ENCODE measurements around the gene FNDC3B. TPM values are rescaled to one million over a fixed set of nuclear protein-coding genes. Genes with fewer than 3 reads are reported as not detected.

The FNDC3B gene
- total RNA-seq, 1 donor from 2014 or later = 9.3 TPM

DNA sequence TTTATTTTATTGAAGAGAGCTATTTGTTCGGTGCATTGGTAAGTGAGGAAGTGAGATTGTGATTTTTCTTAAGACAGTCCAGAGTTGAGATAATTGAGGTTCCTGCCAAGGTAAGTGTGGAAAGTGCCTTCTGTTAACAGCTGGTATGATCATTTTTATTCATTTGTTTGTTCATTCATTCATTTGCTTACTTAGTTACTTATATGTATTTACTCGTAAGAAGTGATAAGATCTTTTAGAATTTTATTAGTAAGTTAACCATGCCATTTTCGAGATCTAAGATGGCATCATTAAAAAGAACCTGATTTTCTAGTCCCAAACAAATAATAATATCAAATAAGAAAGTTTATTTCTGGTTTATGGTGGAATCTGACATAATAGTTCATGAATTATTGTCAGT lies 258.9 kb downstream of the FNDC3B start:
- Mint-ChIP-seq H3K9me3 (peaks cover 5% of the 10 kb centered on the region), H3K4me1 (no peaks in the 10 kb centered on the region), H3K4me3 (no peak overlapping the region), H3K27me3 (no peaks in the 10 kb centered on the region), H3K27ac (no peak overlapping the region), H3K36me3 (ENCODE audit: low read depth) (no peaks in the 10 kb centered on the region)
- intact Hi-C loops (cut with micrococcal nuclease) = no loop called here
- POLR2A ChIA-PET = no interaction called here
- TF ChIP-seq, protein P1, sequence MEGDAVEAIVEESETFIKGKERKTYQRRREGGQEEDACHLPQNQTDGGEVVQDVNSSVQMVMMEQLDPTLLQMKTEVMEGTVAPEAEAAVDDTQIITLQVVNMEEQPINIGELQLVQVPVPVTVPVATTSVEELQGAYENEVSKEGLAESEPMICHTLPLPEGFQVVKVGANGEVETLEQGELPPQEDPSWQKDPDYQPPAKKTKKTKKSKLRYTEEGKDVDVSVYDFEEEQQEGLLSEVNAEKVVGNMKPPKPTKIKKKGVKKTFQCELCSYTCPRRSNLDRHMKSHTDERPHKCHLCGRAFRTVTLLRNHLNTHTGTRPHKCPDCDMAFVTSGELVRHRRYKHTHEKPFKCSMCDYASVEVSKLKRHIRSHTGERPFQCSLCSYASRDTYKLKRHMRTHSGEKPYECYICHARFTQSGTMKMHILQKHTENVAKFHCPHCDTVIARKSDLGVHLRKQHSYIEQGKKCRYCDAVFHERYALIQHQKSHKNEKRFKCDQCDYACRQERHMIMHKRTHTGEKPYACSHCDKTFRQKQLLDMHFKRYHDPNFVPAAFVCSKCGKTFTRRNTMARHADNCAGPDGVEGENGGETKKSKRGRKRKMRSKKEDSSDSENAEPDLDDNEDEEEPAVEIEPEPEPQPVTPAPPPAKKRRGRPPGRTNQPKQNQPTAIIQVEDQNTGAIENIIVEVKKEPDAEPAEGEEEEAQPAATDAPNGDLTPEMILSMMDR (IDR thresholded peaks at IDR 0.05) = no peak
- ATAC-seq (ENCODE audit: low read depth) (no peak), DNase-seq (no peak)
- CTCF ChIA-PET = no interaction called here

DNA sequence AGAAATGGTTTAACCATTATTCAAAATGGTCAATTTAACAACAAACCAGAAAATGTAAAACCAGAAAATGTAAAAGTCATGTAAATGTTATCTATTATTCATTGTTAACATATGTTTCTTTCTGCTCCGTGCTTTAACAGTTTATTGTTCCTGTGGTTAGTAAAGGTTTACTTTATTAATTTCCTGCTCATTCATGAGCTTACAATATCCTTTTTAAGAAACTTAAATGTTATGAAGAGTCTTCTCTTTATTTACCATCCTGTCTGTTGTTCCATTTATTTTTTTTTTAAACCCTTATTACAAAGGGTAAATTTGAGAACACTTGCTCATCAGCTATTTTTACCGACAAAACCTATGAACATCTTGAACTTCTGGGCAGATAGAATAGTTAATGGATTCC lies 260.8 kb downstream of the FNDC3B start:
- H3K9me3 Mint-ChIP-seq = no peaks in the 10 kb centered on the region
- no peak overlapping the region for H3K4me3 Mint-ChIP-seq
- TF ChIP-seq, protein P1 (IDR thresholded peaks at IDR 0.05) = no peak
- DNase-seq (no peak), ATAC-seq (ENCODE audit: low read depth) (no peak)
- no peaks in the 10 kb centered on the region for H3K27me3 Mint-ChIP-seq
- intact Hi-C loops (cut with micrococcal nuclease) = no loop called here
- no peak overlapping the region for H3K27ac Mint-ChIP-seq
- CTCF ChIA-PET = interaction anchor here (2.3 kb wide), 1 partner anchor 33 kb away, joined by 8 read pairs; no protein-coding TSS in a partner anchor
- POLR2A ChIA-PET = no interaction called here
- H3K4me1 Mint-ChIP-seq = no peaks in the 10 kb centered on the region
- H3K36me3 Mint-ChIP-seq (ENCODE audit: low read depth) = no peaks in the 10 kb centered on the region

DNA sequence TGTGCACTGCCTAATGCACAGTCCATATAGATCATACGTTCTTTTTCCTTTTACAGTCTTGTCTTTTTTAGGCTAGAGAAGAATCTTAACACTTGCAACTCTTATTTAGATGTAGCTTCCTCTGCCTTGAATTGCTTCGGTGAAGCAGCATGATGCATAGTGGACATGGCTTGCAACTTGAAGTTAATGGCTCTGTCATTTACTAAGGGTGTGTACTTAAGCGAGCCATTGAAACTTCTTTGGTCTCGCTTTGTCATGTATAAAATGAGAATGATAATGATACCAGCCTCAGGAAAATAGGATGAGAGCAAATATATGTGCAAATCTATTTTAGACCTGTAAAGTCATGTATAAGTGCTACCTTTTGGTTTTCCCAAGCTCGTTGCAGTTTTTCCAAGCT lies 261.5 kb downstream of the FNDC3B start:
- Mint-ChIP-seq H3K9me3 (no peaks in the 10 kb centered on the region), H3K27me3 (no peaks in the 10 kb centered on the region), H3K4me3 (no peak overlapping the region), H3K27ac (no peak overlapping the region), H3K36me3 (ENCODE audit: low read depth) (no peaks in the 10 kb centered on the region), H3K4me1 (no peaks in the 10 kb centered on the region)
- TF ChIP-seq, protein P1 (IDR thresholded peaks at IDR 0.05) = no peak
- POLR2A ChIA-PET = no interaction called here
- intact Hi-C loops (cut with micrococcal nuclease) = no loop called here
- CTCF ChIA-PET = interaction anchor here (2.3 kb wide), 1 partner anchor 32 kb away, joined by 8 read pairs; no protein-coding TSS in a partner anchor
- ATAC-seq (ENCODE audit: low read depth) = no peak
- no peak for DNase-seq

DNA sequence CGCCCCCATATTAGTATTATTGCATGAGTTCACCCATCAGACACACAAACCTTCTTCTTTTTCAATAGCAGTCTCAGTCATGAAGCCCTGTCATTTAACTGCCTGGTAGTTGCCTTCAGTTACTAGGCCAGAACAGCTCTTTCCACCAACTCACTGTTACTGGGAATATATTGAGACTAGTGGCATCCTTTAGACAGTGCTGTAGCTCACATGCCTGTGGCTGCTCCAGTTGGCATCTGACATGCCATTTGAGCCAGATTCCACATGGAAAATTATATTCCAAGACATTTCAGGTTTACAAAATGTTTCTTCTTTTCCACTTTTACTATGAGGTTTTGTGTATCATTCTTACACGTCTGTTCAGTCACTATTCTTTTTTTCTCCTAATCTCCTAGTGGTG lies 262.8 kb downstream of the FNDC3B start:
- intact Hi-C loops (cut with micrococcal nuclease) = no loop called here
- no peaks in the 10 kb centered on the region for H3K36me3 Mint-ChIP-seq (ENCODE audit: low read depth)
- CTCF ChIA-PET = interaction anchor here (0.5 to 2.3 kb wide), 2 partner anchors 31 to 600 kb away, joined by 5 to 8 read pairs; no protein-coding TSS in a partner anchor

DNA sequence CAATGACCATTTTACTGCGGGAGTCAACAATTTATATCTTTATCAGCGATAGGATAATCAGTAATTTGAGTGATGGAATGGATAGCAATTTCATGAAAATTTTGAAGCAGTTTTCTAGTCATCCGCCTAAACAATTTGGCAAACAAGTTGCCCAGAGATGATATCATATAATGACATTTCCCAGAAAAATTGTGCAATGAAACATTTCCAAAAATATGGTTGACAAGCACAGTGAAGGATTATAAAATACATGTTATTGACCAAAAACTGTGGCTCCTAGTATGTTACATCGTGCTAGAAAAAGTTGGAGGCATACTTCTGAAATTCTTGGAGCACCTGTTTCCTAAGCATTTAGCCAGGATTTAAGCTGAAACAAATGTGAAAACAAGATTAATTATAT lies 263.8 kb downstream of the FNDC3B start:
- TF ChIP-seq, protein P1 (IDR thresholded peaks at IDR 0.05) = no peak
- no peak overlapping the region for H3K4me3 Mint-ChIP-seq
- H3K36me3 Mint-ChIP-seq (ENCODE audit: low read depth) = no peaks in the 10 kb centered on the region
- ChIA-PET POLR2A (no interaction called here), CTCF (no interaction called here)
- no peaks in the 10 kb centered on the region for H3K4me1 Mint-ChIP-seq
- intact Hi-C loops (cut with micrococcal nuclease) = no loop called here
- DNase-seq (no peak), ATAC-seq (ENCODE audit: low read depth) (no peak)
- H3K27ac Mint-ChIP-seq = no peak overlapping the region
- no peaks in the 10 kb centered on the region for H3K27me3 Mint-ChIP-seq
- no peaks in the 10 kb centered on the region for H3K9me3 Mint-ChIP-seq

More for the DNA sequence above, 262.8 kb downstream of the FNDC3B start:
- TF ChIP-seq, protein P1 (IDR thresholded peaks at IDR 0.05) = no peak
- no peaks in the 10 kb centered on the region for H3K9me3 Mint-ChIP-seq
- no peak for ATAC-seq (ENCODE audit: low read depth)
- no peaks in the 10 kb centered on the region for H3K27me3 Mint-ChIP-seq
- no peak for DNase-seq
- H3K4me1 Mint-ChIP-seq = no peaks in the 10 kb centered on the region
- H3K27ac Mint-ChIP-seq = no peak overlapping the region
- POLR2A ChIA-PET = no interaction called here
- H3K4me3 Mint-ChIP-seq = no peak overlapping the region
